C4-2B (cell line): ENCODE results near the gene OSTN.

Experiments
- H3K27ac ChIP-seq: fragments of 450-650 bp; 2 replicates; pipeline ENCODE4 v1.5.1; 2017
- ZFX ChIP-seq: fragments of 450-650 bp; IDR thresholded peaks from 2 replicates; pipeline ENCODE4 v1.6.1; 2017
- TF ChIP-seq, protein P1 (sequence below): fragments of 450-650 bp; conservative IDR thresholded peaks from 2 replicates; pipeline ENCODE4 v1.5.1; 2017; ENCODE audit warnings: mild to moderate bottlenecking

OSTN gene, protein sequence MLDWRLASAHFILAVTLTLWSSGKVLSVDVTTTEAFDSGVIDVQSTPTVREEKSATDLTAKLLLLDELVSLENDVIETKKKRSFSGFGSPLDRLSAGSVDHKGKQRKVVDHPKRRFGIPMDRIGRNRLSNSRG

DNA sequence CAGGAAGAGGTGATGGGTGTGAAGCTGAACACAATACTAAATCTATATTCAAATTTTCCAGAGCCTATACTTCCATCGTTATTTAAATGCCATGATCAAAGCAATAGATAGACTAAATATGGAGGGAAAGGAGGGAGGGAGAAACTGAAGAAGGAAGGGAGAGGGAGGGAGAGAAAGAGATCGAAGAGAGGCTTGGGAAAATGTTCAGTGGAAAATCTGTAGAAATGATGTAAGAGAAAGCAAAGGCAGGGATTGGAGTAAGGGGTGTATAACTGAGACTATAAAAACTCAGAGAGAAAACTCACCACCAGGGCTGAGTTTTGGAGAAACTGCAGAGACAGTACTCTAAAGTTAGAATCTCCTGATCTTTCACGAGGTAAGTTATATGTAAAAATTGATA, at the start of gene OSTN:
Gene OSTN, plus strand, starts transcription at position 310 of the 400 bp plus-strand sequence. CDS start 13,292 bp downstream, outside the sequence.
- H3K27ac ChIP-seq: no peak within 1 kb of the TSS
- TF ChIP-seq, protein P1, sequence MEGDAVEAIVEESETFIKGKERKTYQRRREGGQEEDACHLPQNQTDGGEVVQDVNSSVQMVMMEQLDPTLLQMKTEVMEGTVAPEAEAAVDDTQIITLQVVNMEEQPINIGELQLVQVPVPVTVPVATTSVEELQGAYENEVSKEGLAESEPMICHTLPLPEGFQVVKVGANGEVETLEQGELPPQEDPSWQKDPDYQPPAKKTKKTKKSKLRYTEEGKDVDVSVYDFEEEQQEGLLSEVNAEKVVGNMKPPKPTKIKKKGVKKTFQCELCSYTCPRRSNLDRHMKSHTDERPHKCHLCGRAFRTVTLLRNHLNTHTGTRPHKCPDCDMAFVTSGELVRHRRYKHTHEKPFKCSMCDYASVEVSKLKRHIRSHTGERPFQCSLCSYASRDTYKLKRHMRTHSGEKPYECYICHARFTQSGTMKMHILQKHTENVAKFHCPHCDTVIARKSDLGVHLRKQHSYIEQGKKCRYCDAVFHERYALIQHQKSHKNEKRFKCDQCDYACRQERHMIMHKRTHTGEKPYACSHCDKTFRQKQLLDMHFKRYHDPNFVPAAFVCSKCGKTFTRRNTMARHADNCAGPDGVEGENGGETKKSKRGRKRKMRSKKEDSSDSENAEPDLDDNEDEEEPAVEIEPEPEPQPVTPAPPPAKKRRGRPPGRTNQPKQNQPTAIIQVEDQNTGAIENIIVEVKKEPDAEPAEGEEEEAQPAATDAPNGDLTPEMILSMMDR: no peak
- no peak for TF ChIP-seq ZFX

DNA sequence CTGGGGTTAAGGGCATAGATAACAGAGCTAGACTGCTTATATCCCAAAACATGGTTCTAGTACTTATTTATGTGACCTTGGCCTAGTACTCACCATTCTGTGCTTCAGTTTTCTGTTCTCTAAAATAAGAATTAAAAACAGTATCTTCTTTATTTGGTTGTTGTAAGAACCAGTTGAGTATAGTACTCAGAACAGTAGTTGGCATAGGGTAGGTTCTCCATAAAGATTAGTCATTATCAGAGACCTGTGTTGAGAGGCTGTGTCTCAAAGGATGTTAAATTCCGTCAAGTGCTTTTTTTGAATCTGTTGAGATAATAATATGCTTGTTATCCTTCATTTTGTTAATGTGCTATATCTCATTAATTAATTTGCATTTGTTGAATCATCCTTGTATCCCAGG, 47.4 kb upstream of the OSTN start:
- H3K27ac ChIP-seq: no peak overlapping the region
- no peak for TF ChIP-seq ZFX
- TF ChIP-seq, protein P1: no peak

DNA sequence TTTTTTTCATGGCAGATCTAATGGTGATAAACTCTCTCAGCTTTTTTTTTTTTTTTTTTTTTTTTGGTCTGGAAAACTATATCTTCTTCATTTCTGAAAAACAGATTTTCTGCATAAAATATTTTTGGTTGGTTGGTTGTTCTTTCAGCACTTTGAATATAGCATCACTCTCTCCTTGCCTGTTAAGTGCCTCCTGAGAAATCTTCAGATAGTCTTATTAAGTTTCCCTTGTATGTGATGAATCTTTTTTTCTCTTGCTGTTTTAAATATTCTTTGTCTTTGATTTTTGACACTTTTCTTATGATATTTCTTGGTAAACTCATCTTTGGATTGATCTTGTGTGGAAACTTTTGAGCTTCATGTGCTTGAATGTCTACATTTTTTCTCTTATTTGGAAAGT, 44.2 kb upstream of the OSTN start:
- TF ChIP-seq, protein P1: no peak
- TF ChIP-seq ZFX: no peak
- H3K27ac ChIP-seq: no peak overlapping the region

DNA sequence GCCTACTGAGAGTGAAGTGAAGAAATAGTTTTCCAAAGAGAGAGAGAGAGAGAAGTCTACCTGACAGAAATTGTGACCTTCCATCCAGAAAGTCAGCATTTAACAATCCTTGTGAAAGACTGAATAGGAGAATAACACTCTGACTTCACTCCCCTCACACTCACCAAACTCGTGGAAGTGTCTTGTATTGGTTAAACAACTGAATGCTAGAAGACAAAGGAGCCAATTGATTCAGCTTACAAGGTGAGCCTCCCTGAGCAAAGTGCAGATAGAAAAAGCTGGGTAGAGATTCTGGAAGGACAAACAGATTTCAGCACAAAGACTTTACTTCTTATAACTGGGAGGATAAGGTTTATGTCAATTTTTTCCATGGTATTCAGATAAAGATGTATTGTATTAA, 40.8 kb upstream of the OSTN start:
- no peak for TF ChIP-seq ZFX
- TF ChIP-seq, protein P1: no peak
- H3K27ac ChIP-seq: no peak overlapping the region

DNA sequence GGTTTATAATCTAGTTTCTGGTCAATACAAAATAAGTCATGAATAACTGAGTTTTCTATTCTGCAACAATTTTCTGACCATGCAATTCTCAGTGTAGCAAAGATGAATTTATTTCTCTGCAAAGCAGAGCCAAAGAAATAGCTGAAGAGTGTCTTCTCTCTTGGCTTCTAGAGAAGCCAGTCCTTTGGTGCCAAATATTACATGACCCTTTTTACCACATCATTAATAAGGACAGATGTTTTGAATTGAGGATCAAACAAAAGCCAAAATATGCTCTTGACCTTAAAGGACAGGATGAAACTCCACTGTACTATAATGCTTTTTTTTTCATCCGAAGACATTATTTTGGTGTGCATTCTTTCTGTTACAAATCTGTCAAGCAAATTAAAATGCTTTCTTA, 40.2 kb upstream of the OSTN start:
- no peak overlapping the region for H3K27ac ChIP-seq
- TF ChIP-seq, protein P1: no peak

DNA sequence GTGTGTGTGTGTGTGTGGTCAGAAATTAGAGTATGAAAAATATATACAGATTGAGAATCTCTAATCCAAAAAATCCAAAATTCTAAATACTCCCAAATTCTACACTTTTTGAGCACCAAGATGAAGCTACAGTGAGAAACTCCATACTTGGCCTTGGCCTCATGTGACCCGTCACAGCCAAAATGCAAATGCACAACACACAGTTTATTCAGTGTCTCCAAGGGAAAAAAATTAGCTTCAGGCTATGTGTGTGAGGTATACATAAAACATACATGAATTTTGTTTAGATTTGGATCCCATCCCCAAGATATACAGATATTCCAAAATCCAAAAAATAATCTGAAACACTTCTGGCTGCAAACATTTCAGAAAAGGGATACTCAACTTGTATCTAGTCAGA, 33.2 kb upstream of the OSTN start:
- H3K27ac ChIP-seq: no peak overlapping the region
- TF ChIP-seq, protein P1: no peak
- TF ChIP-seq ZFX: no peak

DNA sequence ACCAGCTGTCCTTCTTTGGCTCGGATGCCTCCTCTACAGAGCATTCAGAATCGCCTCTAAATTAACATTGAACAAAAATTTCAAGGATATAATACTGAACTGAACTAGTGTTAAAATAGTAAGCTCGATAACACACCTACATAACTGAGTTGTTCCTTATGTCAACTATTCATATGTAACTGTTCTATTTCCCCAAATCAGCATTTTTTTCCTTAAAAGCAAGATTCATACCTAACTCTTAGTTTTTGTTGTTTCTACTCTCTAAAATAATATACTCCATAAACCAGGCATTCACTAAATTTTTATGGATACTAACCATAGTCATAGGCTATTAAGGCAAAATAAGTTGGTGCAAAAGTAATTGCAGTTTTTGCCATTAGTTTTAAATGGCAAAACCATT, 32.7 kb upstream of the OSTN start:
- no peak for TF ChIP-seq ZFX
- TF ChIP-seq, protein P1: no peak

More for the DNA sequence above, 32.7 kb upstream of the OSTN start:
- H3K27ac ChIP-seq: no peak overlapping the region
